Right lobe of liver (tissue), 4 donors: ENCODE data around the gene OPTC.

Experiments
- POLR2A ChIP-seq: fragments of 450-650 bp; IDR thresholded peaks from one replicate; pipeline ENCODE4 v1.6.1; 2017; ENCODE audit warnings: antibody characterized with exemption, mild to moderate bottlenecking
- TF ChIP-seq, protein P1 (sequence below), 4 donors: fragments of 200-600 bp in 3 of 4; fragments of 450-650 bp in 1 of 4; IDR thresholded peaks; one replicate each; pipeline versions ENCODE4 v1.5.1 to v1.8.0; 2016 to 2022; ENCODE audit warnings: antibody characterized with exemption in 4 of 4, mild to moderate bottlenecking in 2 of 4
- donor health status: DM: no; HTN: no; CAD: no.
- donor health status: DM: no; HTN: no; CAD: no.
- donor health status: DM: no; HTN: yes; CAD: no.

DNA sequence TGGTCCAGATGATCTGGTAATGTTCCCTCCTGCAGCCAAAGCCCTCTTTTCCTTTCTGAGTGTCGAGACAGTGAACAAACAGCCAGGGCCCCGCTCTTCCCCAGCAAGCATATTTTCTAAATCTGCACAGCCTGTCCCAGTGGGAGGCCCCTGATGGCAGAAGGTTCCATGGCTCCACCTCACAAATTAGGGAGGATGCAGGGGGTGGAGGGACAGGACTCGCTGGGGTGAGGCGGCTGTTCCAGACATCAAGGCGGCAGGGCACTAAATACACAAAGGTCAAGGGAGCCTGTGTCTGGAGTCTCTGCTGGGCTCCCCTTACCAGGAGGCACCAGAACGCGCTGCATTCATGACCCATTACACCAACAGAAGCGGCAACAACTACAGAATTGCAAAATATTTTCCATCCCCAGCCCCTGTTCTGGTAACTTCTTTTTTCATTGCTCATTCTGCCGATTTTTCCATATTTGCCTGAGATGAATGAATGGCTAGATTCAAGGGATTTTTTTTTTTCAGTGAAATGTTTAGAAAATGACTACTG is 45.4 kb upstream of the OPTC start:
- no peak for TF ChIP-seq POLR2A
- TF ChIP-seq, protein P1, sequence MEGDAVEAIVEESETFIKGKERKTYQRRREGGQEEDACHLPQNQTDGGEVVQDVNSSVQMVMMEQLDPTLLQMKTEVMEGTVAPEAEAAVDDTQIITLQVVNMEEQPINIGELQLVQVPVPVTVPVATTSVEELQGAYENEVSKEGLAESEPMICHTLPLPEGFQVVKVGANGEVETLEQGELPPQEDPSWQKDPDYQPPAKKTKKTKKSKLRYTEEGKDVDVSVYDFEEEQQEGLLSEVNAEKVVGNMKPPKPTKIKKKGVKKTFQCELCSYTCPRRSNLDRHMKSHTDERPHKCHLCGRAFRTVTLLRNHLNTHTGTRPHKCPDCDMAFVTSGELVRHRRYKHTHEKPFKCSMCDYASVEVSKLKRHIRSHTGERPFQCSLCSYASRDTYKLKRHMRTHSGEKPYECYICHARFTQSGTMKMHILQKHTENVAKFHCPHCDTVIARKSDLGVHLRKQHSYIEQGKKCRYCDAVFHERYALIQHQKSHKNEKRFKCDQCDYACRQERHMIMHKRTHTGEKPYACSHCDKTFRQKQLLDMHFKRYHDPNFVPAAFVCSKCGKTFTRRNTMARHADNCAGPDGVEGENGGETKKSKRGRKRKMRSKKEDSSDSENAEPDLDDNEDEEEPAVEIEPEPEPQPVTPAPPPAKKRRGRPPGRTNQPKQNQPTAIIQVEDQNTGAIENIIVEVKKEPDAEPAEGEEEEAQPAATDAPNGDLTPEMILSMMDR (IDR thresholded peaks at IDR 0.05), result no peak
